ENCODE results near the gene SEMG1. TPM values are rescaled to one million over a fixed set of nuclear protein-coding genes. Genes with fewer than 3 reads are reported as not detected.

Gene SEMG1
- total RNA-seq, 2 experiments from 2014 or later: not detected

- no peaks in the 10 kb centered on the region for H3K4me1 Mint-ChIP-seq (ENCODE audit: low read depth)
- CTCF ChIA-PET: no interaction called here
Measured at GRCh38 chr20:45258259-45258658, 51.4 kb downstream of the SEMG1 start.

DNA sequence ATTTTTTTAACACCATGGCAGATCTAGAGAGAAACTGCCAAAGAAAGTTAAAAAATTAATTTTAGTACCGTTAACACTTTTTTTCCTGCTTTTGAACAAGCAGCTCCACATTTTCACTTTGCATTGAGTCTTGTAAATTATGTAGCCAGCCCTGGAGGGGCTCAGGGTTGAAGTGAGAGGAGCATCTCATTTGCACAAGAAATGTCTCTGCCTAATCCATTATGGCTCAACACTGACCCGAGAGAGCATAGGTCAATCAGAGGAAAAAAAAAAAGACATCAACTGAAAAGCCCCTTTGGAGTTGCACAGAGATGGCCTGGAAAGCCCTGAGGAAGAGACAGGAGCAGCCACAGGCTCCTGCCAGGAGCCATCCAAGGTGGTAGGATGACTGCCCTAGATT, 51.8 kb downstream of the SEMG1 start:
- Mint-ChIP-seq H3K27me3 (peaks cover 19% of the 10 kb centered on the region), H3K9me3 (no peaks in the 10 kb centered on the region), H3K4me3 (no peak overlapping the region), H3K4me1 (ENCODE audit: low read depth) (no peaks in the 10 kb centered on the region), H3K36me3 (no peaks in the 10 kb centered on the region), H3K27ac (no peak overlapping the region)
- POLR2A ChIA-PET: no interaction called here
- no peak for DNase-seq
- intact Hi-C loops (cut with micrococcal nuclease): no loop called here
- CTCF ChIA-PET: no interaction called here

More at GRCh38 chr20:45258259-45258658, 51.4 kb downstream of the SEMG1 start:
- H3K27me3 Mint-ChIP-seq: peaks cover 23% of the 10 kb centered on the region
- POLR2A ChIA-PET: no interaction called here
- H3K27ac Mint-ChIP-seq: no peak overlapping the region
- intact Hi-C loops (cut with micrococcal nuclease): no loop called here
- no peaks in the 10 kb centered on the region for H3K36me3 Mint-ChIP-seq
- H3K4me3 Mint-ChIP-seq: no peak overlapping the region
- no peak for DNase-seq
- H3K9me3 Mint-ChIP-seq: no peaks in the 10 kb centered on the region

Other genes with a start within 250 kb of the SEMG1 start
- 10 to 100 TPM; 56.3 to 58.4 TPM for gene TOMM34, start 246.6 kb upstream of the SEMG1 start, total RNA-seq
- gene STK4, start 240.5 kb upstream of the SEMG1 start, total RNA-seq: 100 to 1,000 TPM; 126 to 128 TPM
- gene KCNS1, start 105.9 kb upstream of the SEMG1 start, total RNA-seq: under 1 TPM; 0.34 to 0.45 TPM
- not detected for gene WFDC5, start 91.9 kb upstream of the SEMG1 start, total RNA-seq
- not detected for gene WFDC12, start 82.6 kb upstream of the SEMG1 start, total RNA-seq
- not detected for gene PI3, start 32.1 kb upstream of the SEMG1 start, total RNA-seq
- gene SEMG2, start 14.3 kb downstream of the SEMG1 start, total RNA-seq: not detected
- not detected for gene SLPI, start 47.5 kb downstream of the SEMG1 start, total RNA-seq
- not detected for gene RBPJL, start 99.8 kb downstream of the SEMG1 start, total RNA-seq
- gene MATN4, start 101.3 kb downstream of the SEMG1 start, total RNA-seq: under 1 TPM; 0.70 to 0.95 TPM
- gene SDC4, start 141.4 kb downstream of the SEMG1 start, total RNA-seq: 10 to 100 TPM; 67.8 to 69.8 TPM
- 10 to 100 TPM; 19.9 to 24.8 TPM for gene SYS1, start 156.1 kb downstream of the SEMG1 start, total RNA-seq
- gene TP53TG5, start 171.3 kb downstream of the SEMG1 start, total RNA-seq: under 1 TPM; 0.24 to 0.55 TPM
- gene DBNDD2, start 201.3 kb downstream of the SEMG1 start, total RNA-seq: 10 to 100 TPM; 21.6 to 22.6 TPM
- gene PIGT, start 209.1 kb downstream of the SEMG1 start, total RNA-seq: 10 to 100 TPM; 41.5 to 44.4 TPM